SU-DHL-6 (cell line): Measurements from ENCODE around the gene APLN.

Source experiments
- H2AFZ ChIP-seq: fragments of 200-600 bp; sonication (generic); 2 replicates; pipeline ENCODE4 v1.6.1; 2014; ENCODE audit warnings: low read depth, mild to moderate bottlenecking, moderate library complexity, mixed read lengths, antibody characterized with exemption, low read length; ENCODE audit not compliant: severe bottlenecking
- H3F3A ChIP-seq: fragments of 200-600 bp; shearing (Covaris generic); 2 replicates; pipeline ENCODE4 v1.6.0; 2016; ENCODE audit warnings: antibody characterized with exemption, mild to moderate bottlenecking; ENCODE audit not compliant: insufficient read depth
- H3K27ac ChIP-seq: fragments of 200-600 bp; sonication (generic); 2 replicates; pipeline ENCODE4 v1.5.1; 2016; ENCODE audit warnings: low read depth, mild to moderate bottlenecking, low read length, moderate library complexity, mixed read lengths
- H3K27me3 ChIP-seq: fragments of 200-600 bp; sonication (generic), shearing (Covaris generic); 2 replicates; pipeline ENCODE4 v1.6.0; 2014; ENCODE audit warnings: mild to moderate bottlenecking, low read length
- H3K36me3 ChIP-seq: fragments of 200-600 bp; sonication (generic); 2 replicates; pipeline ENCODE4 v1.6.1; 2014; ENCODE audit warnings: mild to moderate bottlenecking, low read length, mixed read lengths
- H3K4me2 ChIP-seq: fragments of 300-600, 200-600 bp; shearing (Covaris generic), sonication (generic); 2 replicates; pipeline ENCODE4 v1.6.0; 2014; ENCODE audit warnings: low read length, low read depth, mild to moderate bottlenecking; ENCODE audit not compliant: poor library complexity, severe bottlenecking
- H3K4me3 ChIP-seq: fragments of 200-600 bp; sonication (generic); 2 replicates; pipeline ENCODE4 v1.5.1; 2014; ENCODE audit warnings: antibody characterized with exemption, low read length, mild to moderate bottlenecking, mixed read lengths; ENCODE audit not compliant: insufficient read depth, poor library complexity, severe bottlenecking
- H3K79me2 ChIP-seq: fragments of 200-600 bp; sonication (generic); 2 replicates; pipeline ENCODE4 v1.6.1; 2014; ENCODE audit warnings: mild to moderate bottlenecking, low read length, moderate library complexity; ENCODE audit not compliant: insufficient read depth
- H3K9ac ChIP-seq: fragments of 200-600 bp; sonication (generic); 2 replicates; pipeline ENCODE4 v1.7.0; 2014; ENCODE audit warnings: mild to moderate bottlenecking, low read length
- H3K9me2 ChIP-seq: fragments of 200-600 bp; sonication (generic); replicated peaks from 2 replicates; pipeline ENCODE4 v1.6.1; 2014; ENCODE audit warnings: low read length; ENCODE audit not compliant: insufficient read depth
- H3K9me3 ChIP-seq: fragments of 200-600 bp; sonication (generic); 2 replicates; pipeline ENCODE4 v1.6.1; 2014; ENCODE audit warnings: low read length, mixed read lengths; ENCODE audit not compliant: insufficient read depth
- H4K20me1 ChIP-seq: fragments of 200-600 bp; sonication (generic); 2 replicates; pipeline ENCODE4 v1.6.1; 2014; ENCODE audit warnings: low read depth, mild to moderate bottlenecking, antibody characterized with exemption, low read length, moderate library complexity, mixed read lengths
- CTCF ChIP-seq: fragments of 200-600 bp; sonication (generic); IDR thresholded peaks from one replicate; pipeline ENCODE4 v1.5.1; 2017; ENCODE audit warnings: antibody characterized with exemption, mild to moderate bottlenecking, low read length, moderate library complexity; ENCODE audit not compliant: insufficient read depth, poor library complexity, severe bottlenecking
- EZH2phosphoT487 ChIP-seq: fragments of 200-600 bp; sonication (generic), shearing (Covaris generic); conservative IDR thresholded peaks from 2 replicates; pipeline ENCODE4 v1.6.1; 2018; ENCODE audit warnings: mild to moderate bottlenecking, antibody characterized with exemption, low read length, moderate library complexity, mixed read lengths

Gene APLN

DNA sequence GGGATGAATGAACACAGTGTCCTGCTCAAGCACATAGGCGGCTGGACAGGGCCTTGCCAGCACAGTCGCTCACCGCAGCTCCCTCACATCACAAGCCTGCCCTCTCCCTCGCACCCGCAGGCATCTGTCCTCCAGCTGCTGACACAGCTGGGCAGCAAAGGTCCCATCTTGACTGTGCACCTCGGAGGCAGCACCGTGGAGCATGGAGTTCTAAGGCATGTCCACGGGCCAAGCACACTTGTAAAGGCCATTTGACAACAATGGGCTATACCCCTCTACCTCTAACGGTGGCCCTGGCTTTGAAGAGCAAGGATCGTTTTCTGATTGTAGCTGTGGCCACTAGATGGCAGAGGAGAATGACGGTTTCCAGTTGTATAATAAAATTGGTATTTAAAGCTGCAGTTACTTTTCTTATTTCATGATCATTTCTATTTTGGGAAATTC is 53.8 kb downstream of the APLN start:
- no peak overlapping the region for H3K4me2 ChIP-seq
- H3K36me3 ChIP-seq, result no peaks in the 10 kb centered on the region
- TF ChIP-seq CTCF, result peak; percentile 51
- no peak for TF ChIP-seq EZH2phosphoT487
- H3F3A ChIP-seq, result no peaks in the 10 kb centered on the region
- H2AFZ ChIP-seq, result no peak overlapping the region
- no peaks in the 10 kb centered on the region for H3K27me3 ChIP-seq
- no peaks in the 10 kb centered on the region for H3K9me3 ChIP-seq
- H4K20me1 ChIP-seq, result no peaks in the 10 kb centered on the region
- H3K27ac ChIP-seq, result no peak overlapping the region
- H3K9me2 ChIP-seq, result no peaks in the 10 kb centered on the region
- H3K79me2 ChIP-seq, result no peaks in the 10 kb centered on the region
- H3K9ac ChIP-seq, result no peak overlapping the region
- no peak overlapping the region for H3K4me3 ChIP-seq

GRCh38 chrX:129599996-129600395 is 54.8 kb downstream of the APLN start:
- H3K9me3 ChIP-seq, result no peaks in the 10 kb centered on the region
- no peak overlapping the region for H3K4me3 ChIP-seq
- no peaks in the 10 kb centered on the region for H4K20me1 ChIP-seq
- no peak for TF ChIP-seq EZH2phosphoT487
- no peak for TF ChIP-seq CTCF
- no peak overlapping the region for H3K9ac ChIP-seq
- H2AFZ ChIP-seq, result no peak overlapping the region
- H3K27ac ChIP-seq, result no peak overlapping the region
- H3K36me3 ChIP-seq, result no peaks in the 10 kb centered on the region
- H3K4me2 ChIP-seq, result no peak overlapping the region
- no peaks in the 10 kb centered on the region for H3K27me3 ChIP-seq
- H3K79me2 ChIP-seq, result no peaks in the 10 kb centered on the region
- no peaks in the 10 kb centered on the region for H3F3A ChIP-seq
- H3K9me2 ChIP-seq, result no peaks in the 10 kb centered on the region

- Histone ChIP-seq H3K27me3 (no peaks in the 10 kb centered on the region), H3K9ac (no peak overlapping the region), H3K79me2 (no peaks in the 10 kb centered on the region), H3K9me3 (no peaks in the 10 kb centered on the region), H3F3A (no peaks in the 10 kb centered on the region), H4K20me1 (no peaks in the 10 kb centered on the region), H3K4me2 (no peak overlapping the region), H2AFZ (no peak overlapping the region), H3K36me3 (no peaks in the 10 kb centered on the region), H3K27ac (no peak overlapping the region), H3K9me2 (no peaks in the 10 kb centered on the region), H3K4me3 (no peak overlapping the region)
- no peak for TF ChIP-seq CTCF
- no peak for TF ChIP-seq EZH2phosphoT487
Observed at GRCh38 chrX:129599499-129599898, 55.3 kb downstream of the APLN start.
